CD4-positive, alpha-beta T cell treated with Interleukin-6 at 100 ng/mL for 8 hours (primary cell): ENCODE data around the gene AFAP1.

Source experiments
- DNase-seq: peaks from one replicate; pipeline ENCODE4 v3.0.0-alpha.2; 2020; ENCODE audit warnings: mixed read lengths, low spot score

The AFAP1 gene

GRCh38 chr4:7767526-7767925 lies 172.1 kb downstream of the AFAP1 start:
- no peak for DNase-seq

DNA sequence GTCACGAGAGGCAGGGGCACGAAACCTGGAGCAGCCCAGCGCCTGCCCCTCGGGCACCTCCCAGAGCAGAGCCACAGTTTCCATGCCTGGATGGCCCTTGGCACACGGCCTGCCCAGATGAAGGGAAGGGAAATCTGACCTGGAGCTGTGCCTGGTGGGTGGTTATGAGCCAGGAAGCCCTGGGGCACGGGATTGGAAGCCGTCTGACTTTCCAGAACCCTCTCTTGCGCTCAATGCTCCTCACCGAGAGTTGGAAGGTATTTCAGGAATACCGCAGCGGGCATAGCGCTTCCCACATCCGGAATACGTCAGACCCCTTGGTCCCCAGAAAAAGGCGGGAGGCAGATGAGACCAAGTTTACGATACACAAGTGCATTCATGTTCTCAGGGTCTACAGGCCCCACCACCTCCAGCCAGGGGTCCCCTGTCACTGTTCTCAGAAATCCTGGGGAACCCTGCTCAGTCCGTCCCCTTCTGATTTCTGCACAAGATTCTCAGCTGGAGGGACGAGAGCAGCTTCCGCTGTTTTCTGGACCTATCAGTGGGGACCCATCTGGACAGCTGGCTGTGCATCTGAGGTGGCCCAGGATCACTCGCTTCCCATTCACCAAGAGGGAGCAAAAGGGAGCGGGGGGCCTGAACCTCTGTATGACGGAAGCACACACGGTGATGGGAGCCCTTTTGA lies 172.9 kb downstream of the AFAP1 start:
- DNase-seq: no peak

GRCh38 chr4:7766086-7766485 lies 173.6 kb downstream of the AFAP1 start:
- no peak for DNase-seq

- no peak for DNase-seq
These were observed 174.0 kb downstream of the AFAP1 start for GRCh38 chr4:7765666-7766065.

DNA sequence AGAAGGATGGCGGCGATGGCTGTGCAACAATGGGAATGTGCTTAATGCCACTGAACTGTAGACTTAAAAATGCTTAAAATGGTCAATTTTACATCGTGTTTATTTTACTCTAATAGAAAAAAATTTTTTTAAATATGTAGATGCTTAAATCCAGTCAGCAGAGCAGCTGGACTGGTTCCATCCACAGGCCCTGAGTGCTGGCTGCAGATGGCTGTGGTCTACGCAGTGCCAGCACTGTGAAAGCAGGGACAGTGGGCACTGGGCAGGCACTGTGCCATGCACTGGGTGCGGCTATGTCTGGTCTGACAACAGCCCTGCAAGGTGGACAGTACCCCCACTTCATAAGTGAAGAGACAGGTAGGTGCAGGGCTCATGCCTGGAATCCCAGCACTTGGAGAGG lies 175.2 kb downstream of the AFAP1 start:
- no peak for DNase-seq

GRCh38 chr4:7763788-7764187 lies 175.9 kb downstream of the AFAP1 start:
- DNase-seq: no peak

- DNase-seq: no peak
These were observed 176.6 kb downstream of the AFAP1 start for GRCh38 chr4:7763106-7763505.

DNA sequence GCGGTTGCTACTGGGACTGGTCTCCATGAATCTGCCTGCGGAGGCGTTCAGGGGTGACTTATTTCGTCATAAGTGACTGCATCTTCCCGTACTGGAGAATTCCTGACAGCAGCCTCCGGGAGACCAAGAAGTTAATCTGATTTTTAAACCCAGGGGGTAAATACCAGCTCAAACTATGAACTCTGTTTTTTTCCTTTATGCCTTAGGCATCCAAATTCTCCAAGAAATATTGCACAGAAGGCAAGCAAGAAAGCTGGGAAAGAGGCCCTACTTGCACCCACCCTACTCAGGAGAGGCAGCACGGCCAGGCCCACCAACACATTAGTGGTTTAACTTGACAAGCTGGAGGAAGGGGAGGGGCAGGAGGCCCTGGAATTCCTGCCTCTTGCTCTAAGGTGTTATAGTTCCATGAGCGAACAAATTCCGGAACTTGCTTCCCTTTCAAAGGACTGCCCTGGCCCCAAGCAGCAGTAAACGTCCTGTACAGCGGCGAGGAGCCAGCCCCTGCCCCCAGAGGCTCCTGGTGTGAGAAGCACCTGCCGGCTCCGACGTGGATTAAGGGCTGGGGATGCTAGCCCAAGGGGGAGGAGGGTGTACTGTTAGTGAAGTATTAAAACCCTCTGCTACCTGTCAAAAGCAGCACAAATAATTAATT lies 177.2 kb downstream of the AFAP1 start:
- DNase-seq: no peak

DNA sequence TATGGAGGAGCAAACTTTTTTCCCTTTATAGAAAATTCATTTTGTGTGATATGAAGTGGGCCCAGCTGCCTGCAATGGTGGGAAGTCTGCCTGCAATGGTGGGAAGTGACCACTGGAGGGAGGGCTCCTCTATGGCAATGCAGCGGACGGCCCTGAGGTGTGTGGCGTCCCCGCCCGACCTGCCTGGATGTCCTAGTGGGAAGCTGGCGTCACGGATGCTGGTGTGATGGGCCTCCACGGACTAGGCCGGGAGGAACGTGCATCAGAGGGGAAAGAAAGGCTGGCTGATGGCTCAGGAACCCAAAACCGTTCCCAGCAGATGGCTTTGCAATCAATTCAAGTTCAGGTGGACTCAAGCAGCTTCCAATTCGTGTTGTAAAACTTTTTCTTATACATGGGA lies 177.9 kb downstream of the AFAP1 start:
- DNase-seq: peak; percentile 43

DNA sequence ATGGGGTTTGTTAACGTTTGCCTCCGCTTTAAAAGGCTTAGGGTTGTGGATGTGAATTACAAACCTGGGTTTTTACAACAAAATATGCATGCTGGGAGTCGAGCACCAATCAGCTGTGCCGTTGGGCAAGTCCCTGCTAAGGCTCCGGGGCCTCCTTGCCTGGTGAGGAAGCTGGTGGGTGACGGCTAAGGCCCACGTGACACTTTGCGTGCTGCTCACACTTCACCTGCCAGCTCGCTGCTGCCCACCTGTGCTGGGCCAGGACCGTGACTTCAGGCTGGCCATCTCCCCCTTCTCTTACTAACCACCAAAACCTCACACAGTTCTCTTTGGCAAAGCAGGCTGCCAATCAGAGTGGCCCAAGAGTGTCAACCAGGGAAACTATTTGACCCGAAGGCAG lies 178.3 kb downstream of the AFAP1 start:
- DNase-seq: no peak

DNA sequence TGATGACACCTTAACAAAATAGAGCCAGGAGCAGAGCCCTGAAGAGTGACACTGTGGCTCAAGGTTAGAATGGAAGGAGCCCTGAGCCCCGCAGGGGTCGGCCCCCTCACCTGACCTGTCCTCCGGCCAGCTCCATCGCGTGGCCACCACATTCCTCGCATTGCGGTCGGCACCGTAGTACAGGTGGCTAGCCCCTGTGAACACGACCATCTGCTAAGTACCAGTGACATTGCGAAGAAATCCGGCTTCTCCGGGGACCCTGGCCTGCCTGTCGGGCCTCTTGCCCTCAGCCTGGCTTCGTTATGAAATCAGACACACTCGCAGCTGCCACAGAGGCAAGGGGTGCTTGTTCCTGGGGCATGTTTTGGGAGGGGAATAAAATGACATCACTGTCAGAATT lies 179.0 kb downstream of the AFAP1 start:
- no peak for DNase-seq

DNA sequence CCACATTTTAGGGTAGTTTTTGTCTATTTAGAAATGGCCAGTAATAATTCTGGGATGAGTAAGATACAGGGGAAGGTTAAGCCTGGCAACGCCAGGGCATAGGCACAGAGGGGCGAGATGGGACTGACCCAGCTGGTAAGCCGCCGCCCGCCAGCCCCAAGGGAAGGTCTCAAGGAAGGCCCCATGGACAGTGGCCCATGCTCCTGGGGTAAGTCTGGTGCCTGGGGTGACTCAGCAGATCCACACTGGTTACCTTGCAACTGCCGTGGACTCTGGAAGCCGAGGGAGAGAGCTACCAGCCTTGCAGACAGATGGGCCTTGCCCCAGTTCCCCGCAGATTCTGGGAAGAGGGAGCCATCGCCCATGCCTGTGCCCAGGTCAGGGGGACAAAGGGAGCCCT lies 179.4 kb downstream of the AFAP1 start:
- no peak for DNase-seq

DNA sequence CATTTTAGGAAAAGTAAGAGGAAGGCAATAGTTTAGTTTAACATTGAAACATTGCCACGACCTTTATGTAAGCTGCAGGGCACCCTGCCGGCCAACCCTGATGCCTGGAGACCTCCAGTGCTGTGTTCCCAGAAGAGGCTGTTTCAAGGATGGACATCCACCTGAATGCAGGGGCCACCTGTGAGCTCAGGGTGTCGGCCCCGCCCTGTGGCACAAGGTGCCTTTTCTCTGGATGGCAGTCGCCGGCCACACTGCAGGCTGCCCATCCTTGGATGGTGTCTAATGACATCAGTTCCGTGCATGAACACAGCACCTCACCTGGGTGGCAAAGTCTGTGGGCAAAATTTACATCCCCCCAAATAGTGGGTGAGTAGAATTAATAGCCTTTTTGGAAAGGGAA lies 180.0 kb downstream of the AFAP1 start:
- DNase-seq: no peak

DNA sequence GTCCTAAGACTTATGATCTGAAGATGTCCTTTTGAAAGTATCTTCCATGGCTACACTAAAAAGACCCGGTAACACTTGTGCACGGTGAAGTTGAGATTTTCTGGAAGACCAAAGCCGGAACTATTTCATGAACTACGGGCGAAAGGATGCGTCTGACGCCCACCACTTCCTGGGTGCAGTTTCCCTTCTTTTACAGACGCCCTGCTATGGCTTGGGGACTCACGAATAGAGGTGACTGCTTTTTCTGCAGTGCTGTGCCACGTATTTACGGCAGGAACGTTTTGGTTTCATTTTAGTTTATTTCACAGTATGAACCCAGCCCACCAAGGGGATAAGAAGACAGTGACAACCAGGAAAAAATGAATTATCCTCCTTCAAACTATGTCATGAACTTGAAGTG lies 180.4 kb downstream of the AFAP1 start:
- peak; percentile 77 for DNase-seq

DNA sequence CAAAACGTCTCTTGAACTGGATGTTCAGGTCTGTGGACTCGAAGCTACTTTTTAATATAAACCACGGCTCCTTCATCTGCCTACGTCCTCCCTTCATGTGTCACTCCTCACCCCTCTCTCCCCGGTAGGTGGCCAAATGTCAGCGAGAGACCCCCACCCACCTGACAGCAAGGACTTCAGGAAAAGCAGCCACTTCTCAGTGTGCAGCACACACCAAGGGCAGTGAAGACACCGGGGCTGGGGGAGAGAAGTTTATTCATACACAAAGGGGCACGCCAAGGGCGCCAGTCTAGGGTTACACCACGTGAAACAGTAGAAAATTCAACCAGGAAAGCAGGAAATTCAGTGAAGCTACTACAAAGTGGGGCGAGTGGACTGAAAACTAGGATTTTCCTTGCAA lies 181.2 kb downstream of the AFAP1 start:
- no peak for DNase-seq

DNA sequence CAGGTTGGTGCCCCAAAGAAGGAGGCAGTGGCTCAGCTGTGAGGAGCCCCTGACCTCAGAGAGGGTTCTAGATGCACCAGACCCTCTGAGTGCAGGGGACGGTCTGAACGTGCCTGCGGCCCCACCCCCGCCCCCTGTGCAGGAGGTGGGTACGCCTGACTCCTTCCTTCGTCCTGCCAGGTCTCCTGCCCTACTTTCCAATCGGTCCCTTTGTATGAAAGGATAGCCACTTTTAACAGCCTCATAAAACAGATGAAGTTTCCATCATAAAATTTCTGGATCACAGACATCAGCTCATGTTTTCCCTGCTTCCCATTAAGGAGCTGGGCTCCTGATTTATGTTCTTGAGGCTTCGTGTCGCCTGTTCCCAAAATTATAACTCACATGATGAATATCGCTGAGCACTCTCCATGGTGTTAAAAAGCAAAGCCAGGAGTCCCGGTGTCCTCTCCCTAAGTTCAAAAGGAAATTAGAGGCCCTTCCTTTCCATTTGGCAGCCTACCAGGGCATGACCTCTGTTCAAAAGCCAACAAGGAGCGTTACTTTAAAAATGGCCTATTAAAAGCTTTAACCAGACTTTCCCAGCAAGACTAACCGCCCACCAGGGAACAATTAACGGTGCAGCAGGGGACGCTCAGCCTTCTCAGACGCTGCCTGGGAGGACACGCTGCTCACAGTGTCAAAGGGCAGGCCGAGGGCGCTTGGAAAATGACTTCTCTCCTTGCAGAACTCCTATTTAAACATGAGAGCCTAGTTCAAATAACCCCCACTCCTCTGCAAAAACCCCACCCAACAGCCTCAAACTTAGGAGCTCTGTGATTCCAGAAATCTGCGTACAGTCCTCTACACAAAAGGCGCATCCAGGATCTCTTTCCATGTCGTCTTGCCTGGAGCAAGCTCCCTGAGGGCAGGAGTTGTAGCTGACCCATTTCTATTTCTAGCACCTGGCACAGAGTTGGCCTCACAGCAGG lies 181.9 kb downstream of the AFAP1 start:
- no peak for DNase-seq

DNA sequence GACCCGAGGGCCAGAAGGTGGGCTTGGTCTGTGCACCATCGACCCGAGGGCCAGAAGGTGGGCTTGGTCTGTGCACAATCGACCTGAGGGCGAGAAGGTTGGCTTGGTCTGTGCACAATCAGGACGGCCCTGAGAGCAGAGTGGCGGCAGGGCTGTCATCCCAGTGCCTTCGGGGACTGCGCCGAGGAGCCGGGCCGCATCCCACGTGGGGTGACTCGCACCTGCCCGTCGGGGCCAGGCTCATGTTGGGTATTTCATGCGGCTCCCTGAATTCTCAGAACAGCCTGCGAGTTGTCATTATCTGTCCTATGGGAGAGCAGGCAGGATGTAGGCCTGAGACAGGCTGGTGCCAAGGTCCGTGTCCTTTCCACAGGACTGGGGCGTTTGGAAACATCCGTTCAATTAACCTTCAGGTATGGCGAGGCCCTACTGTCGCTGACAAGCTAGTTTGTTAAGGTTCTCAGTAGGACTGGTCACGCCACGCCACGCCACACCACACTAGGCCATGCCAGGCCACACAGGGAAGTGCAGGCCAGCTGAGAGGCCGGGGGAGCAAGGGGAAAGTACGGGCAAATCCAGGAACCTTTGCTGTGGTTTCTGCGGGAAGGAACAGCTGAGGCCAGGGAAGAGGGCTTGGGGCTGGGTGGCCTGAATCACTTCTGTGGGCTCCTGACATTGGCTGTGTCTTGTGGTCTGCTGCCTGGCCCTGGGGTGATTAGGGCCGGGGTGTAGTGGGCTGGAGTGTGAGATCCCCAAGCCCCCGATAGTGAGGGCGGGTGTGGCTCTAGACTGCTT lies 182.9 kb downstream of the AFAP1 start:
- no peak for DNase-seq

DNA sequence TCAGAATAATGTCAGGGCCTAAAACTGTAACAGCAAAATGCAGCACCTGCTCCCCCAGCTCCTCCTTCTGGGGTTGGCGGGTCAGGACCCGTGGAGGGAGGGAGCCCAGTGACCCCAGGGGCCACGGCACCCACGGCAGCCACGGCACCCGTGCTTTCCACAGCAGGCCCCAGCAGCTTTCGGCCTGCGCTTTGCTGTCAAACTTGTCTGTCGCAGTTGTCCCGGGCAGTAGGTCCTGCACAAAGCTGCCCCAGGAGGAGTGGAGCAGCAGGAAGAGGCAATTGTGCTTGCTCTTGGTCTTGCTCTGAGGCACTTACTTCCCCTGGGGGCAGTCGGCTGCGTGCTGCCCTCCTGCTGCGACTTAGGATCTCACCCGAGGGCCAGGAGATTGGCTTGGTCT lies 183.6 kb downstream of the AFAP1 start:
- no peak for DNase-seq

DNA sequence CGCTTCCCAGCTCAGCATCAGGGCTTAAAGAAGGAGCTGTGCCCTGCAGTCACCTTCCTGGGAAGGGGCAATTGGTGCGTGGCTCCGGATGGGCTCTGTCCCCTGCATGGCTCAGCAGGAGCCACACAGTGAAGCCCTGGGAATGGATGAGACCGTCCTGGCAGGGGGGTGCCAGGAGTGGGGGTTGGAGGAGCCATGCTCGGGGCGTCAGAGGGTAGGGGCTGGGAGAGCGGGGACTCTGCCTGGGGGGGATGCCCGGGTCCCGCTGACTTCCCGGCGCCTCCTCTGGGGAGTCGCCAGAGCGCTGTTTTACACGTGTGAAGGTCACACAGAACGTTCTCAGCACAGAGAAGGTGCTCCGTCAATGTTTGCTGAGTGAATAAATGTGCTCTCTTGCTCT lies 184.1 kb downstream of the AFAP1 start:
- no peak for DNase-seq

DNA sequence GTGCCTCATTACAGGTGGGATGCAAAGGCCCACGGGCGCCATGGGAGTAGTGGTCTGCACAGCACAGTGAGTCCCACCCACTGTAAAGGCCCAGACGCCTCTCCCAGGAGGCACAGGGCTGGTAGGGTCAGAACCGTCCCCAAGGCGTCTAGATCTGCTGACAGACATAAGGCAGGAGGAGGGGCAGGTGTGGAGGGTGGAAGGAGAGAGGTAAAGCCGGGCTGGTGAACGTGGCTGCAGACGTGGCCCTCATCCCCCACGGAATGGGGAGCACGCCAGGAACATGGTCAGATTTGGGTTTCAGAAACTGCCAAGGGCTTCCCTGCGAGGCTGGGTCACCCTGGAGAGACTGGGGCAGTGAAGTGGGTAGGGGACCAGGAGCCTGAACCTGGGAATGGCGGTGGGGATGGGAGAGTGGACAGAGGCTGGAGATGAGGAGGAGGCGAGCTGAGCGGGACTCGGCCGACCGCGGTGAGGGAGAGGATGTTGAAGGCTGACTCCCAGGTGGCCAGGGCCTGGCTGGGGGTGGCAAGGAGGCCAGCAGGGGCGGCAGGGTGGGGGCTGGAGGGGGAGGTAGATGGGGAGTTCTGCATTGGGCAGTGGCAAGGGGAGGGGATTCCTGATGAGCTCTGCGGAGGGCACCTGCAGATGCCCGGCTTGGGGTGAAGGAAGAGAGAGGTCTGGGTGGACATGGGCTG lies 184.9 kb downstream of the AFAP1 start:
- no peak for DNase-seq

DNA sequence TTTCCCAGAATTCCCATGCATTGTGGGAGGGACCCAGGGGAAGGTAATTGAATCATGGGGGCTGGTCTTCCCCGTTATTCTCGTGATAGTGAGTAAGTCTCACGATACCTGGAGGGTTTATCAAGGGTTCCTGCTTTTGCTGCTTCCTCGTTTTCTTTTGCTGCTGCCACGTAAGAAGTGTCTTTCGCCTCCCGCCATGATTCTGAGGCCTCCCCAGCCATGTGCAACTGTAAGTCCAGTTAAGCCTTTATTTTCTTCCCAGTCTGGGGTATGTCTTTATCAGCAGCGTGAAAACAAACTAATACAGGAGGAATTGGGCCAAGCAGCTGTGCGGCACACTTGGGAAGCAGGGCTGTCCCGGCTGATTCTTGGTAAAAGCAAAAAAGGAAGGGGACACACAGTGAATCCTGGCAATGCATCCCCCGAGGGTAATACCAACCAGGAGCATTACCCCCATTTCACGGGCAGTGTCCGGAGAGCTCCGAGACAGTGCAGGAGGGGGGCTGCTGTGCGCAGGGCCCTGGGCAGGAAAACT lies 185.7 kb downstream of the AFAP1 start:
- DNase-seq: no peak
